Endothelial cell of hepatic sinusoid (primary cell): Measurements from ENCODE around the gene DDX27.

ENCODE experiments used
- in situ Hi-C: cut with HindIII; loops from 2 replicates; pipeline ENCODE4 v1.10.0; 2017; ENCODE audit warnings: low sequenced_read_pairs

The DDX27 gene

GRCh38 chr20:49276161-49276960 lies 57.1 kb downstream of the DDX27 start:
- in situ Hi-C loops = no loop called here

DNA sequence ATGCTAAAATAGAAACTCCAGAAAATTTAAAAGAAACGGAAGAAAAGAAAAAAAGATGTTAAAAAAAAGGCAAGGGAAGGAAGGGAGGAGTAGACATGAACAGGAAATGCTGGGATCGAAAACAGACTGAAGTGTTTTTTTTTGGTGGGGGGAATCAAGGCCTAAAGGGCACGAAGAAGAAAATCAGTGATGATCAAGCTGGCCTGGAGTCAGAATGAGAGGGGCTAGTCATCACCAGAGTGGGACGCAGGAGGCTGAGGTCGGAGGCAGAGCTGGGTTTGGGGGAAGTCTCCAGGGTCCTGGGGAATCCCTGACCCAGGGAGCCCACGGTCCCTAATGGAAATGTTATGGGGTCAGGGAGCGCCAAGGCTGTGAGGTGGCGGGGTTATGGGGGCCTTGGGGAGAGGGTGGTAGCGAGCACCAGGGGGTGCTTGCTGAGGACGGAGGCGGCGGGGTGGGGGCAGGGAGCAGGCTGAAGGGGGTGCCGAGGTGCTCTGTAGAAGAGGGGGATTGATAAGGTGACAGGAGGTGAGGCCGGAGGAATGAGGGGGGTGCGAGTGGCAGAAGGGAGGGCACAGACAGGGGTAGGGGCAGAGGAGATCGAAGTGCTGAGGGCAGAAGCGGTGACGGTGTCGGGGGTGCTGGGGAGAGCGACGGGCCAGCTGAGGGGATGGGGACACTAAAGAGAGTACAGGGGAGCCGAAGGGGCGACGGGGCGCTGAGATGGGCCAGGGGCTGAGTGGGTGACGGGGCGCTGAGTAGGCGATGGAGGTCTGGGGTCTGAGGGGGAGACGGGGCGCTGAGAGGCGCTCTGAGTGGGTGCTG lies 58.0 kb downstream of the DDX27 start:
- in situ Hi-C loops = no loop called here

GRCh38 chr20:49277786-49278035 lies 58.5 kb downstream of the DDX27 start:
- in situ Hi-C loops = no loop called here

DNA sequence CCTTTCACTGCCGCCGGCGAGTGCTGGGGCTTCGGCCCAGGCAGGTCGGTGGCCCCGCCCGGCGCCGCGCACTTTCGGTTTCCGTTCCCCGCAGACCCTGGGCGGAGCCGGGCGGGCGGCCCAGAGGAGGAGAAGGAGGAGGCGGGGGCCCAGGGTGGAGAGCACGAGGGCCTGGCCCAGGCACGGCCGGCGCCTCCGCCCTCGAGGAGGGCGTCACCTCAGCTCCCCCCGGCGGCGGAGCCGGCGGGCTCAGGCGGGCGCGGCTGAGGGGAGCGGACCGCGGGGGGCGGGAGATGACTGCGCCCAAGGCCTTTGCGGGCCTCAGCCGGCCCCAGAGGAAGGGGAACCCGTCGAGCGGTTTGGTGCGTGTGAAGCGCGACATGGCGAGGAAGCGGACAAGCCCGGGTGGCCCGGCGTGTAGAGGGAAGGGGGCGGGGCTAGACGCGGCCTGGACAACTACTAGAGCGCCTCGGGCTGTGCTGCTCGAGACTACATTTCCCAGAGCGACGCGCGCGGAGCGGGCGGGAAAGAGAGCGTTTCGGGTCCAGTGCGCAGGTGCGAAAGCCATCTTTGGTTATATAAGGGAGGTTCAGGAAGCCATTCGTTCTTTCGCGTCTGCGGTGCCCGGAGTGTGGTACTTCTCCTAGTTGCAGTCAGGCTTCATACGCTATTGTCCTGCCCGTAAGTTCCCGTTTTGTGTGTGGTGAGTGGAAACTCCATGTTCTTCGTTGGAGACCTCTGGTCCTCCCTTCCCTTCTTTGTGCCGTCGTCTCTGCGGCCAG lies 59.0 kb downstream of the DDX27 start, which contains the start of gene ZNFX1:
Gene ZNFX1, minus strand, starts transcription at position 22 of the 782 bp plus-strand sequence. CDS start 2,218 bp downstream, outside the sequence.
- in situ Hi-C loops = no loop called here

DNA sequence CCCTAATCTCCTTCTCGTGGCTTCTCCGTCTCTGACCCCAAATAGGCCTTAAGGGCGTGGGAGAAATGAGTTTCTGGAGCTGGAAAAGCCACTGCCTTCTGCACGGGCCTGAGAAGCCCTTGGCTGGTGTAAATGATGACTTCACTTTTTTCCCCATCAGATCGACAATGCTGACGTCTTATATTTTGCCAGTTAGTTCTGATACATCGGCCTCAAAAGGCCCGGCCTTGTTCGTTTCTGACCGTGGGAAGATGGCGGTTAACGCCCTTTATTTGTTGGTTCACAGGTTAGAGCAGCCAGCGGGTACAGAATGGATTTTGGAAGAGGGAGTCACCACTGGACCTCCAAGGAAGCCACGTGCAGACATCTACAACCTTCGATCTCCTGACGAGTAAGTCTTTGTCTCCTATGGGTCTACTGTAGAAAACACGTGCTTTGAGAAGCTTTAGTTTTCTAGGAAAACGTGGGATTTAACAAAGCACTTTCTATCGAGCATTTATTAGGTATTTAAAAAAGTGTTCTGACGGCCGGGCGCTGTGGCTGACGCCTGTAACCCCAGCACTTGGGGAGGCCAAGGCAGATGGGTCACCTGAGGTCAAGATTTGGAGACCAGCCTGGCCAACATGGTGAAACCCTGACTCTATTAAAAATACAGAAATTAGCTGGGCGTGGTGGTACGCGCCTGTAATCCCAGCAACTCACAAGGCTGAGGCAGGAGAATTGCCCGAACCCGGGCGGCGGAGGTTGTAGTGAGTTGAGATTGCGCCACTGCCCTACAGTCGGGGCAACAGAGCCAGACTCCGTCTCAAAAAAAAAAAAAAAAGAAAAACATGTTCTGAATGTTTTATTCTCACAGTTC lies 59.8 kb downstream of the DDX27 start:
- in situ Hi-C loops = no loop called here

GRCh38 chr20:49279677-49280462 lies 60.7 kb downstream of the DDX27 start:
- in situ Hi-C loops = no loop called here

GRCh38 chr20:49280463-49281058 lies 61.3 kb downstream of the DDX27 start:
- in situ Hi-C loops = no loop called here

GRCh38 chr20:49281059-49281912 lies 62.1 kb downstream of the DDX27 start:
- in situ Hi-C loops = no loop called here

DNA sequence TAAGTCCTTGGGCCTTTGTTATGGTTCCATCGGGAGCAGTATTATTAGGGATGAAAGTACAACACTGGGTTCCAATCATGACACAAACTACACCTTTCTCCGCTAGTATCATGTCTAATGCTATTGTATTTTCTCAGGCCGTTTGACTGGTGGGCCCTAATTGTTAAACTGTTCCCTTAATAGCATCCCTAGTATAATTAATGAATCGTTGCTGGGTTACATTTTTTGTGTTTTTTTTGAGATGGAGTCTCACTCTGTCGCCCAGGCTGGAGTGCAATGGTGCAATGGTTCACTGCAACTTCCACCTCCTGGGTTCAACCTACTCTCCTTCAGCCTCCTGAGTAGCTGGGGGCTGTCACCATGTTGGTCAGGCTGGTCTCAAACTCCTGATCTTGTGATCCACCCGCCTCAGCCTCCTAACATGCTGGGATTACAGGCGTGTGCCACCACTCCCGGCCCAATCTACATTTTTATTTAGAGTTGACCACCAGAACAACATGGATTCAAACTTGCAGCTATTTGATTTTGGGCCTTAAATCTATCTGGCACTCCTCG lies 62.8 kb downstream of the DDX27 start:
- in situ Hi-C loops = no loop called here

DNA sequence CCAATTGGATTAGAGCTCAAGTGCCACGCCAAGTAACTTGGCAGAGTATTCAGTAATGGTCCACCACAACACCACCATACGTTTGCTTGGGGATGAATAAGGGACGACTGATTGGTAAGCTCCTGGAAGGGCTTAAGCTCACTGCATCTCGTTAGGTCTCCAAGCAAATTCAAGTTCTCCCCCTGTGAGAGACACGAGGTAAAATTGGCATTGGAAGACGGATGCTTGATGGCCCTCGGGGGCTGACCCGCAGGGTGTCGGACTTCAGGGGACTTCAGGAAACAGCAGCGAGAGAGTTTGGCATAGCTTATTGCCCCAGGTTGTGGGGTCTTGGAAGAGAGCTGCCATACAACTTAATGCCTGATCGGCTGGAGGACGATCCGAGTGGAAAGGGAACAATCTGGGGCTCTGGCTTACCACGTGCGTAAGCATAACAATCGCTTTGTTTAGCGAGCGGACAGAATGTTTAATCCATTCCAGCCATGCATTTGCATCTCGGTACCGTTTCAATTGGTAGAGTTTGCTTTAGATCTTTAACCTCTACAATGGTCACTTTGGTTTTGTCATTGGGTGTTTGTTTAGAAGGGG lies 63.5 kb downstream of the DDX27 start:
- in situ Hi-C loops = no loop called here

- in situ Hi-C loops = no loop called here
Observed at GRCh38 chr20:49283176-49283702, 64.0 kb downstream of the DDX27 start.

GRCh38 chr20:49283703-49284625 lies 64.7 kb downstream of the DDX27 start:
- in situ Hi-C loops = no loop called here

DNA sequence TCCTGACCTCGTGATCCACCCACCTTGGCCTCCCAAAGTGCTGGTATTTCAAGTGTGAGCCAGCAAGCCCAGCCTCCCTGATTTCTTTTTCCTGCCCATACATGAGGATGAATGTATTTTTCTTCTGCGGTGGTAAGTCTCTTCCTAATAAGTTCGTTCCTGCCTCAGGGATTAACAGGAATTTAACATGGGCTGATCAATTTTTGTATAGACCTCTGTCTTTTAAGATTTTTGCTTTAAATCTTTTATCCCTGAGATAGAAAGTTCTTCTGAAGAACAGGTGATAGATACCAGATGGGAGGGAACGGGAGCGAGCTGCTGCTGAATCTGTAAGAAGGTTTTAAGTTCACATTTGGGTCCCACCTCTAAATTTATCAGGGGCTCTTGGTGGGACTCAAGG lies 65.6 kb downstream of the DDX27 start:
- in situ Hi-C loops = loop anchor here (5.0 kb wide), 1 partner anchor 37 kb away; no protein-coding TSS in a partner anchor

DNA sequence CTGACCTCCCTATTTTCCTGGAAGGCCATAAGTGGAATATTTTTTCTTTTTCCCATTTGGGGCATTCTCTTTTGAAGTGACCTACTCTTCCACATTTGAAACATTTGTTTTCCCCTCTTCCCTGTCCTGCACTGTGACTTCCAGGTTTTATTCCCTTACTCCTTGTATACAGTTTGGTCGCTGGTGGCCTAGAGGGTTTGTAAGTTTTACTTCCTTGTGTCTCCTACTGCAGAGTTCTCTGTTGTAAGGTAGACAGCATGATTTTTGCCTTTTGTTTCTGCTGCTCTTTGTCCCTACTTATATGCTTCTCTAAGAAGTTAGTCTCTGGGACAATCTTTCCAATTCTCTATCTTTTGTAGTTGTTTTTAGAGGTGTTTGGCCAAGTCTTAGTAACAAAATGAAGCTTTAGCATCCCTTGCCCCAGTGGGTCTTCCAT lies 66.0 kb downstream of the DDX27 start:
- in situ Hi-C loops = loop anchor here (5.0 kb wide), 1 partner anchor 37 kb away; no protein-coding TSS in a partner anchor

GRCh38 chr20:49285813-49286494 lies 66.7 kb downstream of the DDX27 start:
- in situ Hi-C loops = loop anchor here (5.0 kb wide), 1 partner anchor 36 kb away; no protein-coding TSS in a partner anchor
